CD4-positive, CD25-positive, alpha-beta regulatory T cell (primary cell): ENCODE results near the gene ZNF267. TPM values are rescaled to one million over a fixed set of nuclear protein-coding genes. Genes with fewer than 3 reads are reported as not detected.
"Not testable (repeated sequence)": the region's sequence is repeated elsewhere in the genome, so short reads cannot be mapped to it uniquely, and the experiment has no call there.

Experiments used
- ATAC-seq, 2 donors: fragments of 150-1000 bp; cut with Tn5 transposase; one replicate each; pipeline ENCODE4 v1.10.0; 2021; ENCODE audit warnings: low read depth in 2 of 2, moderate number of reproducible peaks in 2 of 2, moderate library complexity in 1 of 2
- DNase-seq, 3 donors: peaks; one replicate each; pipeline versions ENCODE4 v3.0.0 to v3.0.0-alpha.2; 2012 to 2022; ENCODE audit warnings: mixed read lengths in 1 of 3
- H3K27ac ChIP-seq: one replicate; pipeline ENCODE4 v1.7.0; 2013; ENCODE audit warnings: mild to moderate bottlenecking, low read length; ENCODE audit not compliant: insufficient read depth, poor library complexity, severe bottlenecking
- H3K27me3 ChIP-seq: one replicate; pipeline ENCODE4 v1.7.0; 2013; ENCODE audit warnings: low read length; ENCODE audit not compliant: control insufficient read depth, insufficient read depth
- H3K36me3 ChIP-seq: one replicate; pipeline ENCODE4 v1.7.0; 2013; ENCODE audit warnings: mild to moderate bottlenecking, low read length, moderate library complexity; ENCODE audit not compliant: control insufficient read depth, insufficient read depth
- H3K4me1 ChIP-seq: 2 replicates; pipeline ENCODE4 v1.7.0; 2013; ENCODE audit warnings: mild to moderate bottlenecking, low read length; ENCODE audit not compliant: insufficient read depth, control insufficient read depth, poor library complexity, severe bottlenecking
- H3K4me3 ChIP-seq: one replicate; pipeline ENCODE4 v1.7.0; 2013; ENCODE audit warnings: low read depth, mild to moderate bottlenecking, low read length, moderate library complexity
- H3K9me3 ChIP-seq, 2 experiments: 1 replicate in 1 of 2; 2 replicates in 1 of 2; pipeline ENCODE4 v1.7.0; 2013; ENCODE audit warnings: low read length in 2 of 2, mild to moderate bottlenecking in 1 of 2, moderate library complexity in 1 of 2; ENCODE audit not compliant: control insufficient read depth in 2 of 2
- H3K27ac Mint-ChIP-seq, 3 donors: one replicate each; pipeline ENCODE4 v1.8.0; 2020 to 2022; ENCODE audit warnings: mild to moderate bottlenecking in 3 of 3, mixed read lengths in 3 of 3, moderate library complexity in 2 of 3
- H3K27me3 Mint-ChIP-seq: one replicate; pipeline ENCODE4 v1.8.0; 2022; ENCODE audit warnings: mild to moderate bottlenecking, mixed read lengths
- H3K36me3 Mint-ChIP-seq: one replicate; pipeline ENCODE4 v1.8.0; 2020; ENCODE audit warnings: mixed read lengths
- H3K4me1 Mint-ChIP-seq, 4 donors: one replicate each; pipeline ENCODE4 v1.8.0; 2020 to 2022; ENCODE audit warnings: mixed read lengths in 4 of 4, mild to moderate bottlenecking in 1 of 4
- H3K4me3 Mint-ChIP-seq, 4 donors: one replicate each; pipeline ENCODE4 v1.8.0; 2020 to 2022; ENCODE audit warnings: mild to moderate bottlenecking in 4 of 4, mixed read lengths in 4 of 4, moderate library complexity in 3 of 4
- H3K9me3 Mint-ChIP-seq, 7 donors: one replicate each; pipeline ENCODE4 v1.8.0; 2020 to 2022; ENCODE audit warnings: mixed read lengths in 7 of 7, mild to moderate bottlenecking in 3 of 7, moderate library complexity in 2 of 7
- polyA plus RNA-seq, 4 donors: library from polyadenylated mRNA; unstranded; fragments of 300-500 nt; fragmentation: Illumina TruSeq; gene quantifications; one replicate each; pipeline ENCODE4 v1.2.3, GENCODE V29; 2021
- total RNA-seq: library from RNA; stranded (reverse); gene quantifications from one replicate; pipeline ENCODE4 v1.2.3, GENCODE V29; 2022

The ZNF267 gene
- total and polyA plus RNA-seq, 5 donors from 2014 or later, result 13.9 to 71.3 (median 16.8) TPM

- not testable (repeated sequence) for H3K4me1 Mint-ChIP-seq, DNase-seq, H3K4me3 Mint-ChIP-seq, H3K4me3 ChIP-seq, H3K4me1 ChIP-seq, H3K36me3 Mint-ChIP-seq, H3K27ac Mint-ChIP-seq, H3K9me3 Mint-ChIP-seq, H3K27me3 ChIP-seq, ATAC-seq, H3K27ac ChIP-seq, H3K9me3 ChIP-seq, H3K27me3 Mint-ChIP-seq, H3K36me3 ChIP-seq
Measured at GRCh38 chr16:31960186-31960910, 86.7 kb downstream of the ZNF267 start.
